HFF-Myc (cell line): ENCODE measurements around the gene KIAA1614.
"Not testable (repeated sequence)": the region's sequence is repeated elsewhere in the genome, so short reads cannot be mapped to it uniquely, and the experiment has no call there.

Source experiments
- DNase-seq: peaks from one replicate; pipeline ENCODE4 v3.0.0-alpha.2; 2011; ENCODE audit warnings: low read depth; ENCODE audit errors: extremely low read depth
- H3K4me3 ChIP-seq: replicated peaks from 2 replicates; pipeline ENCODE4 v1.5.1; 2011; ENCODE audit warnings: low read depth, mild to moderate bottlenecking, control low read depth, low read length
- CTCF ChIP-seq: IDR thresholded peaks from 2 replicates; pipeline ENCODE4 v1.5.1; 2012; ENCODE audit warnings: mild to moderate bottlenecking, low read depth, low read length, control low read depth; ENCODE audit errors: missing control alignments

Gene KIAA1614

GRCh38 chr1:180966744-180967536 is 54.2 kb downstream of the KIAA1614 start:
- no peak for DNase-seq
- TF ChIP-seq CTCF = no peak
- no peak overlapping the region for H3K4me3 ChIP-seq

DNA sequence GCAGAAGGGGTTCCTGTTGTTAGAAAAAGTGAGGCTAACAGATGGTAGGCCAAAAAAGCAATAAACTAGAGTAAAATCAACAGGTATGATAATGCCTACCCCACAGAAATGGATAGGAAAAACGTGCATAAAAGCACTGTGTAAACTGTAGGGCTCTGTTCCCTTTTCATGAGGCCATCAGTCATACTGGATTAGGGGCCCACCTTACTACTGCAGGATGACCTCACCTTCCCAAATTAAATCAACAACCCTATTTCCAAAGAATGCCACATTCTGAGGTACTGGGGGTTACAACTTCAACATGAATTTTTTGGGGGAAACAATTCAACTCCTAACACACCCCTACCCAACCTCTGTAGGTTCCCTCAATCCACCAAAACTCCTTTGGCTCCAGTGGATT is 54.9 kb downstream of the KIAA1614 start:
- no peak for DNase-seq
- no peak for TF ChIP-seq CTCF

DNA sequence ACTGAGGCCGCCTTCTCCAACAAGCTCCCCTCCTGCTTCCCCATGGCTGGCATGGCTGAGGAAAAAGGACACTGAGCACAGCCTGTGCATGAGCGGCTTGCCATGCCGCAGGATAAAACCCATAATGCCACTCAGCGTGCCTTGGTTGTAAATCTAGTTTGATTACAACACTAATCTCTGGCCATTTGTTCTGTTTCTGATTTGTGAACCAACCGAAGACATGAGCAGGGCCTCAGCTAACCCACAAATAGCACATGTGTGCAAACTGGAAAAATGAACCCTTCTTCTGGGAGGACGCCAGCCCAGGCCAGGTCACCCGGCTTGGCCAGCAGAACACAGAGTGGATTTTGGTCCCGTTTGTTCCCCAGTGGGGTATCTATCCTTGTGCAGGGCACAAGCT is 56.1 kb downstream of the KIAA1614 start:
- not testable (repeated sequence) for H3K4me3 ChIP-seq, DNase-seq

More for the DNA sequence above, 54.9 kb downstream of the KIAA1614 start:
- H3K4me3 ChIP-seq = no peak overlapping the region

- no peak for DNase-seq
- no peak for TF ChIP-seq CTCF
- no peak overlapping the region for H3K4me3 ChIP-seq
Measured at GRCh38 chr1:180969434-180969833, 56.7 kb downstream of the KIAA1614 start.

GRCh38 chr1:180970333-180971079 is 57.8 kb downstream of the KIAA1614 start:
- no peak for TF ChIP-seq CTCF
- DNase-seq = no peak

DNA sequence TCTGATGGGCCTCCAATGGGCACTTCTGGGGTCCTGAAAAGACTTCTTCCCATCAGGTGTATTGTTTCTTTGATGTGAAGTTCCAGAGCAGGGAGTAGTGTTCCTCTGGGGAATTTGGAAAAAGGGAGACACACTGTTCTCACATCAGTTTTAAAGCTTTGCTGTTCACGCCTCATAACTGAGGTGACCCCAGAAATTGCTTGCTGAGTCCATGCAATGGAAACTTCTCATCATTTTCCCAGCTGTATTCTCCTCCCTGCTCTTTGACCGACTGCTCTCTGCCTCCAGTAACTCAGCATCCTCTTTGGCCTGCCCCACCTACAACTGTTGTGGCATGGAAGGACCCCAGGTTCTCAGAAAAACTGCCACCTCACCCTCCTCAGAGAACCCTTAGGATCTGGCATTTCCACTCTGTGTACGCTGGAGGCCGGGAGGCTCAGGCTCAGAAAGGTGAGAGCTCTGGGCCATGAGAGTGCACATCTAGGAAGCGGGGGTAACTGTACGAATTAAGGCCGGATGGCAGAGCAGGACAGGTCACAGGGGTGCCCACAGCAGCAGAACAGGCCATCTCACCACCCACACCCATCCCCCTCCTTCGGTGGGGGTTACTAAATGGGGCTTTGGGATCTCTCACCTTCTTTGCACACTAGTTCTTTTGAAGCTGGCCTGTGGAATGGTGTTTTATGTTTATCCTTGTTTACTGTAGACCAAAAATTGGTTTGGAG is 58.7 kb downstream of the KIAA1614 start:
- TF ChIP-seq CTCF = no peak
- no peak for DNase-seq
- no peak overlapping the region for H3K4me3 ChIP-seq

More at GRCh38 chr1:180970333-180971079, 57.8 kb downstream of the KIAA1614 start:
- no peak overlapping the region for H3K4me3 ChIP-seq

DNA sequence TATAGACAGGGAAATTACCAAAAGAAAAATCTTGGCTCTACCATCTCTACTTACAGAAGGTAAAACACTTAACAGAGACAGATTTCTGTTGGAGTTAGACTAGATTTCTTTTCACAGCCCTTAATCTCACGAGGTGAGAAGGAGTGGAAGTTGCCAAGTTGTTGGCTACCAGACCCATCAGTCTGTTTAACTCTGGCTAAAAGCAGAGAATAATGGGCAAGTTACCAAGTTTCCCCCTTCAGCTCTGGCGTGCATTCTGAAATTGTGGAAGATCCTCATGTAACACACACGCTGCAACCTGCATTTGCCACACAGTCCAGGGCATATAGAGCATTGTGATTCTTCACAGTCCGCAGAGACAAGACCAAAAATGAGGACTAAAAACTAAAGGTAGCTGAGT is 60.7 kb downstream of the KIAA1614 start:
- no peak for TF ChIP-seq CTCF
- no peak for DNase-seq
- H3K4me3 ChIP-seq = no peak overlapping the region
